ENCODE results near the gene FRMD3.

Gene FRMD3

DNA sequence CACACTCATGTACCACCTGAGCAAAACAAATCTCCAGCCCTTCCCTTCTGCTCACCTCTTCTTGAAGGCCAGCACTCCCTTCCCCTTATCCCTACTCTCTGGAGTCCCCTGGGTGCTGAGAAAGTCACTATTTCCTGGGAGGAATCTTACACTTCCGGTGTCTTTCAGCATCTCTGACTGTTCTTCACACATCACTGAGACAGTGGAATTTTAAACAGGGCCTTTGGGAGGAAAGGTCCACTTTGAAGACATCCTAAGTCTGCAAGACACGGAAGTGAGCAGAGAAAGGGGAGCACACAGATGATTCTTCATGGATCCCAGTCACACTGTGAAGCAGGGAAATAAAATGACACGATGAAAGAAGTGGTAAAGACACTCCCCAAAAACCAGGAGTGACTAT, 25.6 kb downstream of the FRMD3 start:
- no peak for DNase-seq (ENCODE audit: low read depth)
- no peak overlapping the region for H3K4me3 ChIP-seq (ENCODE audit: low read length)
- TF ChIP-seq, protein P1, sequence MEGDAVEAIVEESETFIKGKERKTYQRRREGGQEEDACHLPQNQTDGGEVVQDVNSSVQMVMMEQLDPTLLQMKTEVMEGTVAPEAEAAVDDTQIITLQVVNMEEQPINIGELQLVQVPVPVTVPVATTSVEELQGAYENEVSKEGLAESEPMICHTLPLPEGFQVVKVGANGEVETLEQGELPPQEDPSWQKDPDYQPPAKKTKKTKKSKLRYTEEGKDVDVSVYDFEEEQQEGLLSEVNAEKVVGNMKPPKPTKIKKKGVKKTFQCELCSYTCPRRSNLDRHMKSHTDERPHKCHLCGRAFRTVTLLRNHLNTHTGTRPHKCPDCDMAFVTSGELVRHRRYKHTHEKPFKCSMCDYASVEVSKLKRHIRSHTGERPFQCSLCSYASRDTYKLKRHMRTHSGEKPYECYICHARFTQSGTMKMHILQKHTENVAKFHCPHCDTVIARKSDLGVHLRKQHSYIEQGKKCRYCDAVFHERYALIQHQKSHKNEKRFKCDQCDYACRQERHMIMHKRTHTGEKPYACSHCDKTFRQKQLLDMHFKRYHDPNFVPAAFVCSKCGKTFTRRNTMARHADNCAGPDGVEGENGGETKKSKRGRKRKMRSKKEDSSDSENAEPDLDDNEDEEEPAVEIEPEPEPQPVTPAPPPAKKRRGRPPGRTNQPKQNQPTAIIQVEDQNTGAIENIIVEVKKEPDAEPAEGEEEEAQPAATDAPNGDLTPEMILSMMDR (IDR thresholded peaks at IDR 0.05; ENCODE audit: insufficient read depth, low read depth, low read length, missing control alignments): no peak

DNA sequence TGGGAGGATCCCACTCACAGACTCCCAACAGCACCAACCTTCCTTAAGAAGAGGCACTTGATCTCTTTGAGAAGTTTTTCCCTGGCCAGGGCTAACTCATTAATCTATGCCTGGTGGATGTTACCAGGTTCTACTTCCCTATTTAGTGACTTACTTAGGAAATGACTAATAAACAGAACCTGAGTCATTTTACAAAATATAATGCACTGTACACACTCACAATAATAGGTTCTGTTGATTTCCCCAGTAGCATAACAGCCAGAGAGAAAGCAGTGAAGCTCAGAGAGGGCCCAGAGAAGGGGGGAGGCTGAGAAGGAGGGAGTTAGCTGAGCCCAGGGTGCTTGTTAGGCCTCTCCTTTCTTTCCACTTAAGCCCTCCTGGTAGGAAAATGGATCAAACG, 27.1 kb downstream of the FRMD3 start:
- TF ChIP-seq, protein P1 (IDR thresholded peaks at IDR 0.05; ENCODE audit: insufficient read depth, low read depth, low read length, missing control alignments): no peak
- no peak overlapping the region for H3K4me3 ChIP-seq (ENCODE audit: low read length)

DNA sequence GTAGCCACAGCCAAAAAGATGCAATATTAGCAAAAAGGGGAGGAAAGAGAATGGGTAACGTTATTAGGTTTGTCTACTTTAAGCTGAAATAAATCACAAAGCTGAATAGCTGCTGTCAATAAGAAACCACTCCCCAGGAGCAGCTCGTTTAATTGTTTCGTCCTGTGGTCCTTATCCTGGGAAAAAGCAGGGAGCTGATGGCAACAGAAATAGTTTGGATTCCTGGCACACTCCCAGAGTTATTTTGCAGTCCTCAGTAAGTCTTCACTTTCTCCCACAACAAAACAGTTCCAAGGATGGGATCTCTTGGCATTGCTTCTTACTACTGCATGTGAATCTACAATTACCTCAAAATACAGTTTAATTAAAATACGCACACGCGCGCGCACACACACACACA, 28.8 kb downstream of the FRMD3 start:
- no peak overlapping the region for H3K4me3 ChIP-seq (ENCODE audit: low read length)
- no peak for DNase-seq (ENCODE audit: low read depth)
- TF ChIP-seq, protein P1 (IDR thresholded peaks at IDR 0.05; ENCODE audit: insufficient read depth, low read depth, low read length, missing control alignments): no peak

More for the DNA sequence above, 27.1 kb downstream of the FRMD3 start:
- DNase-seq (ENCODE audit: low read depth): peak; percentile 42

DNA sequence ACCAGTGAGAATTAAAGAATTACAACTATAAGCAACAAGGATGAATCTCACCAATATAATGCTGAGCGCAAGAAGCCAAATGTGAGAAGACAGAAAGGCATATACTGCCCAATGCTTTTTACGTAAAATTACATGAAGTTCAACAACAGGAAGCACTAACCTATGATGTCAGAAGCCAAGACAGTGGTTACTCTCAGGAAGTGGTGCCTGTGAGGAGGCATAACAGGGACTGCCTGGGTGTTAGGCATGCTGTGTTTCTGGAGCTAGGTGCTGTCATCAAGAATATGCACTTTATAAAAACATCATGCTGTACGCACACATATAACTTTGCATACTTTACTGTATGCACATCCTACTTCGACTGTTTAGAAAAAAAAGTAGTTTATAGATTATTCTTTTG, 30.1 kb downstream of the FRMD3 start:
- DNase-seq (ENCODE audit: low read depth): no peak
- TF ChIP-seq, protein P1 (IDR thresholded peaks at IDR 0.05; ENCODE audit: insufficient read depth, low read depth, low read length, missing control alignments): no peak
- H3K4me3 ChIP-seq (ENCODE audit: low read length): no peak overlapping the region

DNA sequence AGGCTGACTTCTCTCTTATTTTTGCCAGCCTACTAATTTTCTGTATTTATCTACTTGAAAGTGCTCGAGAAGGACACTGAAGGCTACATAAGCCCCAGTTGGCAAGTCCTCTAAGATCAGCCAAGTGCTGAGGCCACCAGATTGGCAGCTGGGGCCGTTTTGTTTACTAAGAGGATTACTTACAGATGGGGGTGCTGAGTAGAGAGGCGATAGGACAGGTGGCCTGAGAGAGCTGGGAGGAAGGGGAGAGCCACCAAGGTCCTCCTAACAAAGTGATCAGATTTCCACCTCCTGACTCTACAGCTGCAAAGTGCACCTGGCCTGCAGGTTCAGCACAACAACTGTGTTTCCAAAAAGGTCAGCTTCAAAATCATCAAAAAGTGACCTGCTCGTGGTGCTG, 32.9 kb downstream of the FRMD3 start:
- TF ChIP-seq, protein P1 (IDR thresholded peaks at IDR 0.05; ENCODE audit: insufficient read depth, low read depth, low read length, missing control alignments): no peak
- no peak for DNase-seq (ENCODE audit: low read depth)
- H3K4me3 ChIP-seq (ENCODE audit: low read length): no peak overlapping the region

DNA sequence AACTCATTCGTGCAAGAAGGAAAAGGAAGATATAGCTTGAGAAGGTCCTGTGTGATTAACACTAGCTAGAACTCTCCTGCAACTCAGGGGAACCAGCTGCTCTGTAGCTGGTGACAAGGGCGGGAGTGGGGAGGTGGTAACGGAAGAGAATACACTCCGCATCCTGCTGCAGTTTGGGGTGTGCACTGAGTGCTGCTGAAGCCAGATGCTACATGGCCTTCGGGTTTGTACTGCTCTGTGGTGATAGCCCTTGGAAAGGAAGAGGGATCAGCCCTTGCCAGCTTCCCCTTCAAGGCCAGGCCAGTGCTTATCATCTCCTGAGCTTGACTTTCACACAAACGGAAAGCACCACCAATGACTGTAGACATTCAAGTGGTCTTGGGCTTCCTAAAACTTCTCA, 34.3 kb downstream of the FRMD3 start:
- no peak overlapping the region for H3K4me3 ChIP-seq (ENCODE audit: low read length)
- TF ChIP-seq, protein P1 (IDR thresholded peaks at IDR 0.05; ENCODE audit: insufficient read depth, low read depth, low read length, missing control alignments): no peak
- DNase-seq (ENCODE audit: low read depth): no peak

DNA sequence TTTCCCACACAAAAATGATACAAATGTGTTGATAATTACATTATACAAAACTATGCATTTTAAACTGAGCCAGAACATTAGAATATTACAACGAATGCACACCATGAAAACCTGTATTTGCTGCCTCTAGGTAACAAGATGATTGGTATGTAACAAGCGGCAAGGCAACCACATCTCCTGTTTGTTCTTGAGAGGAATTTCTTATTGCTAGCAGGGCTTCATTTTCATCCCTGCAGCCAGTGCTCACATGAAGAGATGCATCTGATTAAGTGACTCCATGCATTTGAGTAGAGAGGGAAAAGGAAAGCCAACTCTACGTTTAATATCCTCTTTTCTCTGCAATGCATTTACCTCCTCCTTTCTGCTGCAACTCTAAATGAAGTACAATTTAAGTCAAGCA, 36.6 kb downstream of the FRMD3 start:
- no peak for DNase-seq (ENCODE audit: low read depth)
- TF ChIP-seq, protein P1 (IDR thresholded peaks at IDR 0.05; ENCODE audit: insufficient read depth, low read depth, low read length, missing control alignments): no peak
- no peak overlapping the region for H3K4me3 ChIP-seq (ENCODE audit: low read length)

Measured in epithelial cell of esophagus (primary cell).